ENCODE data around the gene NAB2. TPM values are rescaled to one million over a fixed set of nuclear protein-coding genes. Genes with fewer than 3 reads are reported as not detected.

NAB2 gene
- total and polyA plus RNA-seq, 2 of the 8 experiments (the other 6 are each of a cell fraction or from before 2014, with no cell fraction given) = 20.9 to 23.5 TPM

DNA sequence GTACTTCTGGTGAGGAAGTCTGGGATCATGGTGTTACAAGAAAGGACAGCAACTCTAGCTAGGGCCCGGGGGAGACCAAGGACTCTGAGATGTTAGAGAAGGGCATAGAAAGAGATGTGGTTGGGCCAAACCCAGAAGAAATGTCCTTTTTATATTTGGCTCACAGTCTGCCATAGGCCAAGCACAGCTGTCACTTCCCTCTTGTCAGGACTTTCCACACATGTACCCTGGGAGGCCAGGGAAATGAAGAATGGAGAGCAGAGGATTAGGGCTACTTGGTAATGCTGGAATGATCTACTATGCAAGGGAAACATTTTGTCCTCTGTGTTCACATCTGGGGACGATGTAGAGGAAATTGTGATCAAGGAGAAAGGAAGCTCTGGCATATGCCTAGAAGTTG lies 48.2 kb upstream of the NAB2 start:
- H4K91ac ChIP-seq (replicated peaks; ENCODE audit: insufficient read length, low read length) = no peak overlapping the region
- no peak overlapping the region for H4K5ac ChIP-seq (ENCODE audit: insufficient read length, low read depth, low read length)
- 89% methylated on average over 2 of the region's 2 CpGs; no CpG with 5 or more reads in 1 of the 2 experiments for WGBS, 2 experiments (ENCODE audit: extremely low coverage in 1 of 2, insufficient coverage in 1 of 2, insufficient read length in 1 of 2, insufficient replicate concordance in 2 of 2, low coverage in 1 of 2, low lambda C conversion rate in 2 of 2, missing lambda C conversion rate in 1 of 2)
- ChIA-PET CTCF (ENCODE audit: partially characterized antibody) (interaction anchor here (0.6 to 4.8 kb wide), 18 partner anchors 9 to 133 kb away, joined by 3 to 25 read pairs (median 3); partner anchors contain the start of genes MYO1A, STAT6 and TAC3), POLR2A (ENCODE audit: partially characterized antibody) (interaction anchor here (1.0 to 1.8 kb wide), 2 partner anchors 10 to 12 kb away, joined by 3 to 10 read pairs; no protein-coding TSS in a partner anchor)
- no peak overlapping the region for H2AK5ac ChIP-seq (ENCODE audit: low read depth, low read length)
- no peaks in the 10 kb centered on the region; a peak in 1 of 7 replicates for H3K27me3 ChIP-seq (replicated peaks in 1 of 4; ENCODE audit: control insufficient read depth in 3 of 4, extremely low read depth in 1 of 4, insufficient read depth in 3 of 4, low read length in 3 of 4)
- H3K14ac ChIP-seq (ENCODE audit: insufficient read length) = no peak overlapping the region
- DNase-seq (ENCODE audit: low read depth in 1 of 2, low spot score in 2 of 2) = no peak
- no peaks in the 10 kb centered on the region for H3K79me1 ChIP-seq (ENCODE audit: low read depth, low read length)
- H2BK5ac ChIP-seq (ENCODE audit: low read depth, low read length) = no peak overlapping the region
- no peak overlapping the region for H3K56ac ChIP-seq (replicated peaks; ENCODE audit: insufficient read length, low read depth, low read length)
- H3K23ac ChIP-seq (ENCODE audit: insufficient read length) = no peak overlapping the region
- no peak overlapping the region for H2BK20ac ChIP-seq (ENCODE audit: low read length)
- H3K27ac ChIP-seq (ENCODE audit: low read depth, low read length) = no peak overlapping the region
- H3K79me2 ChIP-seq (ENCODE audit: control insufficient read depth in 1 of 2, insufficient read depth in 2 of 2, low read length in 2 of 2) = no peaks in the 10 kb centered on the region
- H2BK12ac ChIP-seq (ENCODE audit: low read depth, low read length) = no peak overlapping the region
- H3K36me3 ChIP-seq (ENCODE audit: control insufficient read depth in 2 of 4, insufficient read depth in 4 of 4, low read length in 3 of 4) = no peaks in the 10 kb centered on the region
- no peak for FAIRE-seq
- H3K4me1 ChIP-seq (replicated peaks in 1 of 4; ENCODE audit: control insufficient read depth in 3 of 4, insufficient read depth in 4 of 4, low read length in 3 of 4) = no peaks in the 10 kb centered on the region
- H3K23me2 ChIP-seq (ENCODE audit: low read depth, low read length) = no peaks in the 10 kb centered on the region
- H3K4ac ChIP-seq (replicated peaks; ENCODE audit: insufficient read length, low read depth, low read length) = no peak overlapping the region
- H3K4me2 ChIP-seq (ENCODE audit: insufficient read depth in 1 of 2, low read depth in 2 of 2, low read length in 2 of 2) = no peak overlapping the region
- no peak overlapping the region for H3K18ac ChIP-seq (ENCODE audit: extremely low read depth, low read length)
- no peak overlapping the region for H4K8ac ChIP-seq (ENCODE audit: extremely low read depth, insufficient read depth, low read length)
- no peaks in the 10 kb centered on the region for H3K9me3 ChIP-seq (ENCODE audit: insufficient read depth in 2 of 2, low read depth in 1 of 2, low read length in 1 of 2)
- H2BK120ac ChIP-seq (replicated peaks; ENCODE audit: low read depth, low read length) = no peak overlapping the region
- no peak overlapping the region for H3K9ac ChIP-seq (replicated peaks in 1 of 4; ENCODE audit: extremely low read depth in 1 of 4, low read depth in 3 of 4, low read length in 3 of 4)
- no peak overlapping the region for H2BK15ac ChIP-seq (ENCODE audit: low read length)
- no peaks in the 10 kb centered on the region for H4K20me1 ChIP-seq (replicated peaks in 1 of 2; ENCODE audit: control insufficient read depth in 1 of 2, insufficient read depth in 2 of 2, low read length in 2 of 2)
- TF ChIP-seq, protein P1, sequence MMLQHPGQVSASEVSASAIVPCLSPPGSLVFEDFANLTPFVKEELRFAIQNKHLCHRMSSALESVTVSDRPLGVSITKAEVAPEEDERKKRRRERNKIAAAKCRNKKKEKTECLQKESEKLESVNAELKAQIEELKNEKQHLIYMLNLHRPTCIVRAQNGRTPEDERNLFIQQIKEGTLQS (IDR thresholded peaks at IDR 0.05; ENCODE audit: insufficient read depth, low read depth, low read length) = no peak
- TF ChIP-seq, protein P2, sequence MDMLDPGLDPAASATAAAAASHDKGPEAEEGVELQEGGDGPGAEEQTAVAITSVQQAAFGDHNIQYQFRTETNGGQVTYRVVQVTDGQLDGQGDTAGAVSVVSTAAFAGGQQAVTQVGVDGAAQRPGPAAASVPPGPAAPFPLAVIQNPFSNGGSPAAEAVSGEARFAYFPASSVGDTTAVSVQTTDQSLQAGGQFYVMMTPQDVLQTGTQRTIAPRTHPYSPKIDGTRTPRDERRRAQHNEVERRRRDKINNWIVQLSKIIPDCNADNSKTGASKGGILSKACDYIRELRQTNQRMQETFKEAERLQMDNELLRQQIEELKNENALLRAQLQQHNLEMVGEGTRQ (IDR thresholded peaks at IDR 0.05; ENCODE audit: low read length) = no peak
- no peak for TF ChIP-seq SP4 (IDR thresholded peaks at IDR 0.05; ENCODE audit: low read length)
- no peak for TF ChIP-seq TBP (IDR thresholded peaks at IDR 0.05; ENCODE audit: low read depth, low read length)
- no peak for TF ChIP-seq POLR2AphosphoS5 (IDR thresholded peaks at IDR 0.05; ENCODE audit: low read depth, low read length)
- H3K4me3 ChIP-seq (ENCODE audit: extremely low read depth in 1 of 4, insufficient read depth in 2 of 4, low read depth in 3 of 4, low read length in 4 of 4) = no peak overlapping the region
- no peak overlapping the region for H2AFZ ChIP-seq (ENCODE audit: low read length)
